HepG2 (cell line): ENCODE measurements around the gene NFATC3. TPM values are rescaled to one million over a fixed set of nuclear protein-coding genes. Genes with fewer than 3 reads are reported as not detected.

Source experiments
- AFF4 ChIP-seq: sonication (generic); formaldehyde crosslinking; IDR thresholded peaks from 2 replicates; pipeline ENCODE4 v1.4.0; 2020; ENCODE audit warnings: missing genetic modification reagents
- AHR ChIP-seq: IDR thresholded peaks from 2 replicates; pipeline ENCODE4 v1.6.1; 2018; ENCODE audit warnings: missing genetic modification reagents, missing compliant biosample characterization
- CBFB ChIP-seq: sonication (generic); formaldehyde crosslinking; IDR thresholded peaks from 2 replicates; pipeline ENCODE4 v1.4.0; 2020; ENCODE audit warnings: missing genetic modification reagents
- CBX2 ChIP-seq, 2 experiments: fragments of 200-600 bp in 1 of 2; sonication (generic); formaldehyde crosslinking in 1 of 2; IDR thresholded peaks; 2 replicates each; pipeline versions ENCODE4 v1.7.0 to v1.8.1; 2018 to 2022; ENCODE audit warnings: low read depth in 2 of 2, low read length in 1 of 2, mild to moderate bottlenecking in 1 of 2, missing genetic modification reagents in 1 of 2
- FOSL2 ChIP-seq: sonication (generic); formaldehyde crosslinking; IDR thresholded peaks from 2 replicates; pipeline ENCODE4 v1.4.0; 2020; ENCODE audit warnings: missing genetic modification reagents
- FOXM1 ChIP-seq: sonication (generic); formaldehyde crosslinking; IDR thresholded peaks from 2 replicates; pipeline ENCODE4 v1.5.0; 2020; ENCODE audit warnings: missing genetic modification reagents
- MTF2 ChIP-seq: sonication (generic); formaldehyde crosslinking; IDR thresholded peaks from 2 replicates; pipeline ENCODE4 v1.5.0; 2020; ENCODE audit warnings: missing genetic modification reagents, borderline replicate concordance
- NR2C2 ChIP-seq: sonication (generic); formaldehyde crosslinking; IDR thresholded peaks from 2 replicates; pipeline ENCODE4 v1.4.0; 2020; ENCODE audit warnings: missing genetic modification reagents, mild to moderate bottlenecking, moderate library complexity, borderline replicate concordance
- RFX5 ChIP-seq: IDR thresholded peaks from 2 replicates; pipeline ENCODE4 v1.6.1; 2011; ENCODE audit warnings: low read depth, low read length, improper control_type of control experiment
- TCF7L2 ChIP-seq: IDR thresholded peaks from 2 replicates; pipeline ENCODE4 v1.6.1; 2011; ENCODE audit warnings: mild to moderate bottlenecking, low read depth, low read length, moderate library complexity
- ZNF282 ChIP-seq: fragments of 450-650 bp; IDR thresholded peaks from 2 replicates; pipeline ENCODE4 v1.6.1; 2018; ENCODE audit not compliant: partially characterized antibody
- ZNF337 ChIP-seq: sonication (generic); formaldehyde crosslinking; IDR thresholded peaks from 2 replicates; pipeline ENCODE4 v1.5.1; 2020; ENCODE audit warnings: missing genetic modification reagents, low read depth, mild to moderate bottlenecking, borderline replicate concordance
- ZNF557 ChIP-seq: sonication (generic); formaldehyde crosslinking; IDR thresholded peaks from 2 replicates; pipeline ENCODE4 v1.4.0; 2020; ENCODE audit warnings: missing genetic modification reagents
- ZNF713 ChIP-seq: sonication (generic); formaldehyde crosslinking; IDR thresholded peaks from 2 replicates; pipeline ENCODE4 v1.4.0; 2020; ENCODE audit warnings: mild to moderate bottlenecking, missing genetic modification reagents
- ZNF781 ChIP-seq: sonication (generic); formaldehyde crosslinking; IDR thresholded peaks from 2 replicates; pipeline ENCODE4 v1.5.1; 2020; ENCODE audit warnings: borderline replicate concordance, mild to moderate bottlenecking, missing genetic modification reagents; ENCODE audit errors: not compliant biosample characterization
- ZNF800 ChIP-seq: sonication (generic); formaldehyde crosslinking; IDR thresholded peaks from 2 replicates; pipeline ENCODE4 v1.4.0; 2020; ENCODE audit warnings: missing genetic modification reagents
- polyA plus RNA-seq, 8 experiments: library from polyadenylated mRNA; depleted of rRNA in 3 of 8; stranded (reverse) in 7 of 8; unstranded in 1 of 8; fragments of >200 nt; fragmentation: Illumina TruSeq in 4 of 8; extraction: Trizol in 4 of 8; gene quantifications; 2 replicates each; pipeline versions ENCODE4 v1.2.1 to v1.2.3, GENCODE V29; 2011 to 2016; ENCODE audit warnings: low read depth in 4 of 8, missing spikeins in 1 of 8, mixed read lengths in 1 of 8; ENCODE audit not compliant: insufficient read depth in 1 of 8
- total RNA-seq, 5 experiments: library from RNA; depleted of rRNA; stranded (reverse); fragments of >200 nt; fragmentation: Illumina TruSeq; extraction: Trizol; gene quantifications; 2 replicates each; pipeline ENCODE4 v1.2.3, GENCODE V29; 2016; ENCODE audit warnings: low read depth in 1 of 5
- TF ChIP-seq, protein P1 (sequence below): sonication (generic); formaldehyde crosslinking; IDR thresholded peaks from 2 replicates; pipeline ENCODE4 v1.5.0; 2020; ENCODE audit warnings: missing genetic modification reagents
- TF ChIP-seq, protein P2 (sequence below): sonication (generic); formaldehyde crosslinking; IDR thresholded peaks from 2 replicates; pipeline ENCODE4 v1.5.0; 2020; ENCODE audit warnings: missing genetic modification reagents

Gene NFATC3
- total and polyA plus RNA-seq, 2 of the 13 experiments (the other 11 are each of a cell fraction or from before 2014, with no cell fraction given), result 52.6 to 62.7 TPM

- TF ChIP-seq AFF4 (CRISPR knock-in tag) (no peak), ZNF800 (CRISPR knock-in tag) (no peak; the same call in none of the 2 replicates), ZNF713 (CRISPR knock-in tag) (no peak; the same call in 1 of the 2 replicates), ZNF781 (no peak), AHR (CRISPR knock-in tag) (peak; percentile 27; the same call in 1 of the 2 replicates), ZNF557 (0 out of 2 replicates have a peak, but pooled peaks have one; percentile 21), NR2C2 (CRISPR knock-in tag) (no peak; the same call in 1 of the 2 replicates), FOXM1 (CRISPR knock-in tag) (no peak), CBX2 (IDR thresholded peaks at IDR 0.05; ENCODE audit: low read depth, low read length) (no peak), CBX2 (CRISPR knock-in tag; IDR thresholded peaks at IDR 0.05; ENCODE audit: low read depth) (no peak), TCF7L2 (no peak), RFX5 (no peak), MTF2 (CRISPR knock-in tag) (no peak), ZNF337 (CRISPR knock-in tag) (no peak), FOSL2 (peak; percentile 45), CBFB (CRISPR knock-in tag) (no peak; the same call in 1 of the 2 replicates), ZNF282 (no peak)
- TF ChIP-seq, protein P1, sequence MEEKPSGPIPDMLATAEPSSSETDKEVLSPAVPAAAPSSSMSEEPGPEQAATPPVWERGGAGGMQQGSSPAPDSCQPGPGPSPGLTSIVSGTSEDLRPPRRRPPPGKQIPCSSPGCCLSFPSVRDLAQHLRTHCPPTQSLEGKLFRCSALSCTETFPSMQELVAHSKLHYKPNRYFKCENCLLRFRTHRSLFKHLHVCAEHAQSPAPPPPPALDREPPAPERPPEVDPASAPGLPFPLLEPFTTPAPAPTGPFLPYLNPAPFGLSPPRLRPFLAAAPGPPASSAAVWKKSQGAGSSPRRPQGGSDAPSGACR, result no peak
- TF ChIP-seq, protein P2, sequence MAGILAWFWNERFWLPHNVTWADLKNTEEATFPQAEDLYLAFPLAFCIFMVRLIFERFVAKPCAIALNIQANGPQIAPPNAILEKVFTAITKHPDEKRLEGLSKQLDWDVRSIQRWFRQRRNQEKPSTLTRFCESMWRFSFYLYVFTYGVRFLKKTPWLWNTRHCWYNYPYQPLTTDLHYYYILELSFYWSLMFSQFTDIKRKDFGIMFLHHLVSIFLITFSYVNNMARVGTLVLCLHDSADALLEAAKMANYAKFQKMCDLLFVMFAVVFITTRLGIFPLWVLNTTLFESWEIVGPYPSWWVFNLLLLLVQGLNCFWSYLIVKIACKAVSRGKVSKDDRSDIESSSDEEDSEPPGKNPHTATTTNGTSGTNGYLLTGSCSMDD (CRISPR knock-in tag), result no peak
Measured at GRCh38 chr16:68264128-68265077, 179.2 kb downstream of the NFATC3 start, which contains the start of gene SLC7A6 (continued).
